ENCODE measurements around the gene ZNF791. TPM values are rescaled to one million over a fixed set of nuclear protein-coding genes. Genes with fewer than 3 reads are reported as not detected.

Gene ZNF791
- total RNA-seq, 1 experiment from 2014 or later = 26.3 TPM

GRCh38 chr19:12567951-12568350 is 42.8 kb upstream of the ZNF791 start:
- no peaks in the 10 kb centered on the region for H4K20me1 ChIP-seq (ENCODE audit: low read length)
- no TSS peak for BruUV-seq (replicated peaks)
- H3K27me3 ChIP-seq (ENCODE audit: low read length) = no peaks in the 10 kb centered on the region
- no peaks in the 10 kb centered on the region for H3K79me2 ChIP-seq (ENCODE audit: low read length)
- H2AFZ ChIP-seq (ENCODE audit: low read length) = no peak overlapping the region
- ChIA-PET CTCF (no interaction called here), POLR2A (ENCODE audit: unreplicated experiment) (interaction anchor here (0.6 kb wide), 3 partner anchors 42 to 505 kb away, joined by 3 to 6 read pairs (median 4); no protein-coding TSS in a partner anchor)
- no peaks in the 10 kb centered on the region for H3K36me3 ChIP-seq (ENCODE audit: low read depth, low read length)
- H3F3A ChIP-seq (ENCODE audit: low read length, unreplicated experiment) = no peaks in the 10 kb centered on the region
- ATAC-seq (no peak), DNase-seq (no peak)
- no peak overlapping the region for H3K9ac ChIP-seq (ENCODE audit: low read length)
- H3K4me3 ChIP-seq (ENCODE audit: low read length) = no peak overlapping the region
- TF ChIP-seq EZH2 (IDR thresholded peaks at IDR 0.05; ENCODE audit: low read length, unreplicated experiment) = no peak
- no peak for TF ChIP-seq CTCF (conservative IDR thresholded peaks at IDR 0.05; ENCODE audit: low read depth, low read length)
- no peak for TF ChIP-seq EZH2phosphoT487 (IDR thresholded peaks at IDR 0.05; ENCODE audit: borderline replicate concordance, low read length)
- no peak overlapping the region for H3K27ac ChIP-seq (ENCODE audit: low read length)
- H3K4me2 ChIP-seq (ENCODE audit: low read length) = no peak overlapping the region
- H3K9me3 ChIP-seq (ENCODE audit: low read length) = no peaks in the 10 kb centered on the region
- intact Hi-C loops (cut with micrococcal nuclease) = no loop called here
- H3K4me1 ChIP-seq (ENCODE audit: insufficient read depth, low read length) = 0 out of 2 replicates have a peak, but pooled peaks cover 3% of the 10 kb centered on the region
- no peaks in the 10 kb centered on the region for H3K9me2 ChIP-seq (replicated peaks; ENCODE audit: low read length)

GRCh38 chr19:12574036-12574435 is 36.7 kb upstream of the ZNF791 start:
- Histone ChIP-seq H3K4me2 (ENCODE audit: low read length) (no peak overlapping the region), H4K20me1 (ENCODE audit: low read length) (no peaks in the 10 kb centered on the region), H3K36me3 (ENCODE audit: low read depth, low read length) (peaks cover 7% of the 10 kb centered on the region; the same call in 1 of the 2 replicates), H3K4me3 (ENCODE audit: low read length) (no peak overlapping the region), H2AFZ (ENCODE audit: low read length) (no peak overlapping the region), H3F3A (ENCODE audit: low read length, unreplicated experiment) (no peaks in the 10 kb centered on the region), H3K27ac (ENCODE audit: low read length) (no peak overlapping the region), H3K9ac (ENCODE audit: low read length) (no peak overlapping the region), H3K9me2 (replicated peaks; ENCODE audit: low read length) (no peaks in the 10 kb centered on the region), H3K4me1 (ENCODE audit: insufficient read depth, low read length) (no peaks in the 10 kb centered on the region), H3K27me3 (ENCODE audit: low read length) (no peaks in the 10 kb centered on the region), H3K9me3 (ENCODE audit: low read length) (no peaks in the 10 kb centered on the region), H3K79me2 (ENCODE audit: low read length) (no peaks in the 10 kb centered on the region)
- CTCF ChIA-PET = no interaction called here
- DNase-seq (no peak), ATAC-seq (no peak)
- intact Hi-C loops (cut with micrococcal nuclease) = no loop called here
- TF ChIP-seq EZH2 (IDR thresholded peaks at IDR 0.05; ENCODE audit: low read length, unreplicated experiment) (no peak), CTCF (conservative IDR thresholded peaks at IDR 0.05; ENCODE audit: low read depth, low read length) (no peak), EZH2phosphoT487 (IDR thresholded peaks at IDR 0.05; ENCODE audit: borderline replicate concordance, low read length) (no peak)
- POLR2A ChIA-PET (ENCODE audit: unreplicated experiment) = no interaction called here
- no TSS peak for BruUV-seq (replicated peaks)

- no peaks in the 10 kb centered on the region for H4K20me1 ChIP-seq (ENCODE audit: low read length)
- ATAC-seq (no peak), DNase-seq (no peak)
- no peak overlapping the region for H3K9ac ChIP-seq (ENCODE audit: low read length)
- H3K27ac ChIP-seq (ENCODE audit: low read length) = no peak overlapping the region
- H3F3A ChIP-seq (ENCODE audit: low read length, unreplicated experiment) = no peaks in the 10 kb centered on the region
- no TSS peak for BruUV-seq (replicated peaks)
- TF ChIP-seq EZH2phosphoT487 (IDR thresholded peaks at IDR 0.05; ENCODE audit: borderline replicate concordance, low read length) = no peak
- TF ChIP-seq CTCF (conservative IDR thresholded peaks at IDR 0.05; ENCODE audit: low read depth, low read length) = no peak
- no peak for TF ChIP-seq EZH2 (IDR thresholded peaks at IDR 0.05; ENCODE audit: low read length, unreplicated experiment)
- no peak overlapping the region for H2AFZ ChIP-seq (ENCODE audit: low read length)
- peaks cover 29% of the 10 kb centered on the region for H3K9me3 ChIP-seq (ENCODE audit: low read length)
- CTCF ChIA-PET = no interaction called here
- no peaks in the 10 kb centered on the region for H3K9me2 ChIP-seq (replicated peaks; ENCODE audit: low read length)
- intact Hi-C loops (cut with micrococcal nuclease) = no loop called here
- peaks cover 38% of the 10 kb centered on the region for H3K36me3 ChIP-seq (ENCODE audit: low read depth, low read length)
- 0 out of 2 replicates have a peak, but pooled peaks cover 4% of the 10 kb centered on the region for H3K4me1 ChIP-seq (ENCODE audit: insufficient read depth, low read length)
- POLR2A ChIA-PET (ENCODE audit: unreplicated experiment) = no interaction called here
- H3K79me2 ChIP-seq (ENCODE audit: low read length) = no peaks in the 10 kb centered on the region
- no peak overlapping the region for H3K4me3 ChIP-seq (ENCODE audit: low read length)
- no peak overlapping the region for H3K4me2 ChIP-seq (ENCODE audit: low read length)
- no peaks in the 10 kb centered on the region for H3K27me3 ChIP-seq (ENCODE audit: low read length)
Measured at GRCh38 chr19:12578641-12579040, 32.1 kb upstream of the ZNF791 start.

Data from PC-3 (cell line).